Skin epidermis (tissue), 12 donors: Measurements from ENCODE around the gene TMEM88.

Experiments
- H3K27ac ChIP-seq, 21 experiments: fragments of 200-600 bp; sonication (generic) in 11 of 21; one replicate each; pipeline ENCODE4 v1.5.0; 2020; ENCODE audit warnings: mild to moderate bottlenecking in 3 of 21, inconsistent platforms in 2 of 21, moderate library complexity in 2 of 21
- H3K4me3 ChIP-seq, 7 experiments: fragments of 200-600 bp; sonication (generic) in 2 of 7; one replicate each; pipeline ENCODE4 v1.5.0; 2020; ENCODE audit warnings: inconsistent platforms in 2 of 7, mild to moderate bottlenecking in 2 of 7, moderate library complexity in 1 of 7

TMEM88 gene

GRCh38 chr17:7842380-7843256 lies 12.2 kb upstream of the TMEM88 start:
- Histone ChIP-seq H3K4me3 (peak overlapping the region; percentile 54 to 79 (median 71)), H3K27ac (peak overlapping the region; percentile 85 to 100 (median 98))

- Histone ChIP-seq H3K4me3 (peak overlapping the region; percentile 54 to 79 (median 71)), H3K27ac (peak overlapping the region; percentile 85 to 100 (median 98))
Measured at GRCh38 chr17:7843257-7843535, 11.7 kb upstream of the TMEM88 start.

GRCh38 chr17:7843536-7844291 lies 11.2 kb upstream of the TMEM88 start:
- peak overlapping the region; percentile 85 to 100 (median 98) for H3K27ac ChIP-seq

GRCh38 chr17:7844292-7845154 lies 10.3 kb upstream of the TMEM88 start:
- H3K27ac ChIP-seq = peak overlapping the region; percentile 85 to 100 (median 98)

More at GRCh38 chr17:7843536-7844291, 11.2 kb upstream of the TMEM88 start:
- peak overlapping the region; percentile 54 to 79 (median 71) for H3K4me3 ChIP-seq

GRCh38 chr17:7845359-7846062 lies 9.4 kb upstream of the TMEM88 start:
- Histone ChIP-seq H3K27ac (peak overlapping the region in 17 of 21 experiments; percentile 32 to 100 (median 98)), H3K4me3 (peak overlapping the region; percentile 54 to 79 (median 71))

More at GRCh38 chr17:7844292-7845154, 10.3 kb upstream of the TMEM88 start:
- peak overlapping the region; percentile 54 to 79 (median 71) for H3K4me3 ChIP-seq

- H3K27ac ChIP-seq = peak overlapping the region in 7 of 21 experiments; percentile 5 to 100 (median 98)
- H3K4me3 ChIP-seq = no peak overlapping the region
Measured at GRCh38 chr17:7846063-7846735, 8.7 kb upstream of the TMEM88 start.

- Histone ChIP-seq H3K4me3 (no peak overlapping the region), H3K27ac (no peak overlapping the region)
Measured at GRCh38 chr17:7846765-7847661, 7.9 kb upstream of the TMEM88 start.

GRCh38 chr17:7848131-7848579 lies 6.7 kb upstream of the TMEM88 start:
- H3K4me3 ChIP-seq = no peak overlapping the region
- H3K27ac ChIP-seq = no peak overlapping the region

GRCh38 chr17:7848739-7849129 lies 6.1 kb upstream of the TMEM88 start:
- Histone ChIP-seq H3K27ac (no peak overlapping the region), H3K4me3 (no peak overlapping the region)

GRCh38 chr17:7849130-7849750 lies 5.6 kb upstream of the TMEM88 start:
- Histone ChIP-seq H3K4me3 (no peak overlapping the region), H3K27ac (no peak overlapping the region)

GRCh38 chr17:7849751-7850504 lies 4.9 kb upstream of the TMEM88 start:
- no peak overlapping the region for H3K27ac ChIP-seq
- no peak overlapping the region for H3K4me3 ChIP-seq

GRCh38 chr17:7850701-7851437 lies 4.0 kb upstream of the TMEM88 start:
- Histone ChIP-seq H3K27ac (peak overlapping the region in 4 of 21 experiments; percentile 0 to 32 (median 8)), H3K4me3 (peak overlapping the region in 1 of 7 experiments; percentile 6)

GRCh38 chr17:7851438-7852261 lies 3.2 kb upstream of the TMEM88 start:
- peak overlapping the region in 6 of 21 experiments; percentile 0 to 46 (median 13) for H3K27ac ChIP-seq
- peak overlapping the region in 5 of 7 experiments; percentile 4 to 25 (median 20) for H3K4me3 ChIP-seq

GRCh38 chr17:7852262-7852670 lies 2.6 kb upstream of the TMEM88 start:
- Histone ChIP-seq H3K4me3 (peak overlapping the region in 1 of 7 experiments; percentile 6), H3K27ac (peak overlapping the region in 3 of 21 experiments; percentile 17 to 46 (median 32))
